HCT116 (cell line): ENCODE measurements around the gene ADA. TPM values are rescaled to one million over a fixed set of nuclear protein-coding genes. Genes with fewer than 3 reads are reported as not detected.

Experiments used
- ATAC-seq: fragments of 200-7000 bp; cut with Tn5 transposase; 2 replicates; pipeline ENCODE4 v1.9.1; 2020; ENCODE audit warnings: mild to moderate bottlenecking, moderate library complexity
- Bru-seq: library from RNA; stranded (reverse); fragments of 400-500 nt; gene quantifications from one replicate; lab custom pipeline; 2021; lab: Mats Ljungman, UMichigan
- BruChase-seq, 2 experiments: library from RNA; stranded (reverse); fragments of 400-500 nt; gene quantifications; one replicate each; lab custom pipeline; 2021; lab: Mats Ljungman, UMichigan
- BruUV-seq: library from RNA; stranded (reverse); fragments of 400-500 nt; replicated peaks from 2 replicates; lab custom pipeline; 2021; lab: Mats Ljungman, UMichigan
- CTCF ChIA-PET: fragments of 300-600 bp; sonication (Branson Sonifier 250); formaldehyde crosslinking; loops from one replicate; lab custom pipeline; 2021; ENCODE audit warnings: antibody characterized with exemption; lab: Charles Lee
- POLR2A ChIA-PET: fragments of 300-600, 350-600 bp; sonication (Branson Sonifier 250); formaldehyde crosslinking; loops from one replicate; lab custom pipeline; 2021; ENCODE audit warnings: antibody characterized with exemption; lab: Charles Lee
- RAD21 ChIA-PET, 2 experiments: fragments of 300-600 bp; sonication (Branson Sonifier 250); formaldehyde crosslinking; loops; one replicate each; lab custom pipeline; 2023; ENCODE audit warnings: low total read pairs in 2 of 2; ENCODE audit not compliant: uncharacterized antibody in 2 of 2, unreplicated experiment in 2 of 2, low non-redundant PET in 1 of 2; lab: Charles Lee
- DNase-seq: peaks from one replicate; pipeline ENCODE4 v3.0.0-alpha.2; 2010; ENCODE audit warnings: low read depth, low spot score
- H2AFZ ChIP-seq: fragments of 200-600 bp; shearing (Covaris generic), sonication (generic); 2 replicates; pipeline ENCODE4 v1.6.1; 2017; ENCODE audit warnings: low read depth, mixed run types, mixed read lengths, antibody characterized with exemption, low read length; ENCODE audit not compliant: poor library complexity, severe bottlenecking
- H3K27ac ChIP-seq: 2 replicates; pipeline ENCODE4 v1.5.1; 2012; ENCODE audit warnings: low read depth, low read length
- H3K27me3 ChIP-seq: fragments of 200-600 bp; sonication (generic); 2 replicates; pipeline ENCODE4 v1.6.1; 2016; ENCODE audit warnings: mixed run types, low read length, mixed read lengths; ENCODE audit not compliant: insufficient read depth
- H3K36me3 ChIP-seq, 2 experiments: fragments of 200-500 bp in 1 of 2; fragments of 200-600 bp in 1 of 2; sonication (Bioruptor generic) in 1 of 2; sonication (generic) in 1 of 2; 2 replicates each; pipeline versions ENCODE4 v1.5.1 to v1.6.1; 2014 to 2016; ENCODE audit warnings: low read length in 2 of 2, inconsistent platforms in 1 of 2, mixed read lengths in 1 of 2, mixed run types in 1 of 2; ENCODE audit not compliant: insufficient read depth in 2 of 2, control insufficient read depth in 1 of 2
- H3K4me1 ChIP-seq, 2 experiments: fragments of 200-600 bp in 1 of 2; sonication (generic) in 1 of 2; 2 replicates each; pipeline versions ENCODE4 v1.5.1 to v1.6.1; 2012 to 2017; ENCODE audit warnings: low read length in 2 of 2, inconsistent platforms in 1 of 2, mild to moderate bottlenecking in 1 of 2, mixed read lengths in 1 of 2, mixed run types in 1 of 2, moderate library complexity in 1 of 2; ENCODE audit not compliant: insufficient read depth in 2 of 2, control insufficient read depth in 1 of 2
- H3K4me2 ChIP-seq: fragments of 200-600 bp; sonication (generic); 2 replicates; pipeline ENCODE4 v1.6.1; 2017; ENCODE audit warnings: mixed run types, low read length, mixed read lengths
- H3K4me3 ChIP-seq, 2 experiments: fragments of 200-600 bp in 1 of 2; sonication (generic) in 1 of 2; replicated peaks in 1 of 2; 2 replicates each; pipeline ENCODE4 v1.5.1; 2011 to 2016; ENCODE audit warnings: low read length in 2 of 2, control low read depth in 1 of 2, low read depth in 1 of 2, mild to moderate bottlenecking in 1 of 2, mixed read lengths in 1 of 2, mixed run types in 1 of 2
- H3K79me2 ChIP-seq: fragments of 200-600 bp; sonication (generic); 2 replicates; pipeline ENCODE4 v1.6.1; 2017; ENCODE audit warnings: mild to moderate bottlenecking, mixed run types, low read length, moderate library complexity, mixed read lengths; ENCODE audit not compliant: insufficient read depth
- H3K9ac ChIP-seq: fragments of 200-600 bp; sonication (generic); 2 replicates; pipeline ENCODE4 v1.6.1; 2016; ENCODE audit warnings: low read length, mixed read lengths
- H3K9me2 ChIP-seq: fragments of 200-600 bp; sonication (generic), shearing (Covaris generic); 2 replicates; pipeline ENCODE4 v1.6.1; 2017; ENCODE audit warnings: mixed run types, mild to moderate bottlenecking, moderate library complexity; ENCODE audit not compliant: insufficient read depth
- H3K9me3 ChIP-seq, 2 experiments: fragments of 200-500 bp in 1 of 2; fragments of 200-600 bp in 1 of 2; sonication (Bioruptor generic) in 1 of 2; sonication (generic) in 1 of 2; 2 replicates each; pipeline ENCODE4 v1.6.1; 2014 to 2017; ENCODE audit warnings: low read length in 2 of 2, mixed read lengths in 2 of 2, inconsistent platforms in 1 of 2, low read depth in 1 of 2, mild to moderate bottlenecking in 1 of 2, mixed run types in 1 of 2, moderate library complexity in 1 of 2; ENCODE audit not compliant: control insufficient read depth in 1 of 2, insufficient read depth in 1 of 2
- H4K20me1 ChIP-seq: fragments of 200-600 bp; sonication (generic), shearing (Covaris generic); 2 replicates; pipeline ENCODE4 v1.6.1; 2017; ENCODE audit warnings: mixed run types, mild to moderate bottlenecking, moderate library complexity; ENCODE audit not compliant: insufficient read depth
- ATF3 ChIP-seq: IDR thresholded peaks from 2 replicates; pipeline ENCODE4 v1.6.1; 2012
- EZH2 ChIP-seq: fragments of 200-600 bp; sonication (generic); IDR thresholded peaks from 2 replicates; pipeline ENCODE4 v1.6.1; 2017; ENCODE audit warnings: antibody characterized with exemption, mixed run types
- JUND ChIP-seq: IDR thresholded peaks from 2 replicates; pipeline ENCODE4 v1.6.1; 2012
- POLR2AphosphoS5 ChIP-seq: IDR thresholded peaks from 2 replicates; pipeline ENCODE4 v1.6.1; 2011; ENCODE audit warnings: mild to moderate bottlenecking, low read depth, low read length, moderate library complexity
- RAD21 ChIP-seq: IDR thresholded peaks from 2 replicates; pipeline ENCODE4 v1.6.1; 2012; ENCODE audit warnings: low read depth, mild to moderate bottlenecking
- SIN3A ChIP-seq: IDR thresholded peaks from 2 replicates; pipeline ENCODE4 v1.6.1; 2012; ENCODE audit warnings: low read depth
- SP1 ChIP-seq: IDR thresholded peaks from 2 replicates; pipeline ENCODE4 v1.6.1; 2012; ENCODE audit warnings: low read depth
- ZFX ChIP-seq: fragments of 450-650 bp; IDR thresholded peaks from 2 replicates; pipeline ENCODE4 v1.6.1; 2017
- intact Hi-C: fragments of 100-400 bp; cut with micrococcal nuclease; formaldehyde crosslinking; loops from 2 replicates; pipeline ENCODE4 v1.10.0; 2022
- long read RNA-seq: library from polyadenylated mRNA; unstranded; transcript quantifications from one replicate; pipeline ENCODE4 v2.0.0, GENCODE V29; 2021; ENCODE audit not compliant: unreplicated experiment
- polyA plus RNA-seq: library from polyadenylated mRNA; unstranded; fragments of >200 nt; gene quantifications from 2 replicates; pipeline ENCODE4 v1.2.1, GENCODE V29; 2012; ENCODE audit warnings: missing spikeins
- total RNA-seq: library from RNA; stranded (reverse); gene quantifications from one replicate; pipeline ENCODE4 v1.2.1, GENCODE V29; 2021; ENCODE audit not compliant: unreplicated experiment

Gene ADA
- 25.9 TPM for total RNA-seq
- 33.7 and 36.3 TPM in 2 replicates for polyA plus RNA-seq
- Bru-seq, nascent RNA, result percentile 48 among the genes with signal in this experiment
- percentile 49 among the genes with signal in this experiment for BruChase-seq, experiment 1, labeled RNA remaining after a 6-hour chase
- percentile 49 among the genes with signal in this experiment for BruChase-seq, experiment 2, labeled RNA remaining after a 2-hour chase
- long read RNA-seq, transcript ADA-201 (12 exons, 1,539 nt), result major isoform, 51 of 74 reads
- long read RNA-seq, transcript ADA-207 (11 exons, 1,128 nt), result minor isoform, 7 of 74 reads
- long read RNA-seq, partial matches to known transcripts, result 1 of 74 reads
- long read RNA-seq, other reads (novel, unspliced or antisense), result 12 of 74 reads

DNA sequence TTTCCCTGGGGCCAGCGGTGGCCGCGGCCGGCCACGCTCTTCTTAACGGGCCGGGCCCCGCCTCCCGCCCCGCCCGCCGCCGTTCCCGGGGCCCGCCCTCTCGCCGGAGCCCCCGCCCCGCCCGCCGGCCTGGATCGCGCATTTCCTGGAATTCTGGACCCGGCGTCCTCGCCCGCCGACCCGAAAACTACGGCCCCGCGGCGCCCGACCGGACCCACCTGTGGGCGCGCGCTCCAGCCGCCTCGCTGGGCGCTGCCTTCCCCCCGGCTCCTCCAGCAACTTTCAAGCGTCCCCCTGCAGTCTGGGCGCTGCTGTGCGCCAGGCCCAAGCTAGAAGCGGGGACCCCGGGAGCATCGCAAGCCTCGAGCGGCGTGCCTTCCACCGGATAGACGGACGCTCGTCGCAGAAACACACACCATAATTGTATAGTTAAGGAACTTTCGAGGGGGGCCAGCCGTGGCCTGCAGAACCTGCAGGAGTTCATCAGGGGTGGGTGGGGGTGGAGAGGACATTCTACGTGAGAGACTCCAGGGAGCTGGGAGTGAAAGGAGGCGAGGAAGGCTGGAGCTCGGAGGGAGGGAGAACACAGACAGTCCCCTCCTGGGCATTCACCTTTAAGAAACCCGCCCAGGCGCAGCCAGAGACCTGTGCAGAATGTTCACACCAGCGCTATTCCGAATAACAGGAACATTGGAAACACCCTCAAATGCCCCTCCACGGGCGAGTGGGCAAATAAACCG lies at the start of gene ADA:
Gene ADA, minus strand, starts transcription at position 16 of the 740 bp plus-strand sequence. CDS start 92 bp downstream, outside the sequence.
- H3K4me3 ChIP-seq, result peak within 1 kb of the TSS; percentile 72 to 82
- ChIA-PET CTCF (interaction anchor here (2.2 kb wide), 1 partner anchor 32 kb away, joined by 9 read pairs; no protein-coding TSS in a partner anchor), POLR2A (no interaction called here), RAD21 (interaction anchor here in 1 of 2 experiments (0.7 kb wide), 1 partner anchor 201 kb away, joined by 6 read pairs; no protein-coding TSS in a partner anchor)
- H3K79me2 ChIP-seq, result no peaks in the 10 kb centered on the region
- peak within 1 kb of the TSS; percentile 98 for H3K4me2 ChIP-seq
- 0 out of 2 replicates have a peak, but pooled peaks cover 3% of the 10 kb centered on the region for H3K27me3 ChIP-seq
- H3K27ac ChIP-seq, result peak within 1 kb of the TSS; percentile 70
- no peaks in the 10 kb centered on the region for H3K9me3 ChIP-seq
- H3K4me1 ChIP-seq, result peaks cover 11 to 16% of the 10 kb centered on the region in 2 experiments; a peak in 3 of 4 replicates
- H3K36me3 ChIP-seq, result no peaks in the 10 kb centered on the region
- peak within 1 kb of the TSS; percentile 74 for H2AFZ ChIP-seq
- H4K20me1 ChIP-seq, result no peaks in the 10 kb centered on the region
- H3K9me2 ChIP-seq, result no peaks in the 10 kb centered on the region
- TF ChIP-seq SIN3A (no peak), ZFX (peak; percentile 56), JUND (no peak), ATF3 (no peak)
- H3K9ac ChIP-seq, result peak within 1 kb of the TSS; percentile 73
- ATAC-seq (peak; percentile 85), DNase-seq (no peak)
- intact Hi-C loops, result no loop called here
- BruUV-seq, result no TSS peak

- H3K4me2 ChIP-seq, result no peak overlapping the region
- CTCF ChIA-PET, result no interaction called here
Observed at GRCh38 chr20:44700306-44700705, 48.8 kb upstream of the ADA start.

More at GRCh38 chr20:44700306-44700705, 48.8 kb upstream of the ADA start:
- H3K79me2 ChIP-seq, result no peaks in the 10 kb centered on the region
- no peaks in the 10 kb centered on the region for H4K20me1 ChIP-seq
- no TSS peak for BruUV-seq
- H3K36me3 ChIP-seq, result no peaks in the 10 kb centered on the region
- no peak for ATAC-seq
- DNase-seq, result no peak
- no peak overlapping the region for H3K27ac ChIP-seq
- TF ChIP-seq EZH2 (no peak), JUND (no peak), POLR2AphosphoS5 (no peak), SP1 (no peak), RAD21 (no peak)
- TF ChIP-seq, all 23 proteins: peak for 0
- no peaks in the 10 kb centered on the region for H3K9me2 ChIP-seq
- ChIA-PET POLR2A (no interaction called here), RAD21 (no interaction called here)
- H3K4me1 ChIP-seq, result peaks cover 11 to 20% of the 10 kb centered on the region in 2 experiments; a peak in 3 of 4 replicates
- H3K4me3 ChIP-seq, result no peak overlapping the region
- H3K9me3 ChIP-seq, result no peaks in the 10 kb centered on the region
- intact Hi-C loops, result no loop called here
- no peak overlapping the region for H2AFZ ChIP-seq
- no peak overlapping the region for H3K9ac ChIP-seq
- H3K27me3 ChIP-seq, result no peaks in the 10 kb centered on the region
